ENCODE results near the gene BACE1-AS. TPM values are rescaled to one million over a fixed set of nuclear protein-coding genes. Genes with fewer than 3 reads are reported as not detected.
A peak's percentile ranks its signal among the peaks of the same experiment; 100 is the strongest.

BACE1-AS gene
- total and polyA plus RNA-seq, 2 experiments from 2014 or later, result 10.6 to 19.6 TPM

DNA sequence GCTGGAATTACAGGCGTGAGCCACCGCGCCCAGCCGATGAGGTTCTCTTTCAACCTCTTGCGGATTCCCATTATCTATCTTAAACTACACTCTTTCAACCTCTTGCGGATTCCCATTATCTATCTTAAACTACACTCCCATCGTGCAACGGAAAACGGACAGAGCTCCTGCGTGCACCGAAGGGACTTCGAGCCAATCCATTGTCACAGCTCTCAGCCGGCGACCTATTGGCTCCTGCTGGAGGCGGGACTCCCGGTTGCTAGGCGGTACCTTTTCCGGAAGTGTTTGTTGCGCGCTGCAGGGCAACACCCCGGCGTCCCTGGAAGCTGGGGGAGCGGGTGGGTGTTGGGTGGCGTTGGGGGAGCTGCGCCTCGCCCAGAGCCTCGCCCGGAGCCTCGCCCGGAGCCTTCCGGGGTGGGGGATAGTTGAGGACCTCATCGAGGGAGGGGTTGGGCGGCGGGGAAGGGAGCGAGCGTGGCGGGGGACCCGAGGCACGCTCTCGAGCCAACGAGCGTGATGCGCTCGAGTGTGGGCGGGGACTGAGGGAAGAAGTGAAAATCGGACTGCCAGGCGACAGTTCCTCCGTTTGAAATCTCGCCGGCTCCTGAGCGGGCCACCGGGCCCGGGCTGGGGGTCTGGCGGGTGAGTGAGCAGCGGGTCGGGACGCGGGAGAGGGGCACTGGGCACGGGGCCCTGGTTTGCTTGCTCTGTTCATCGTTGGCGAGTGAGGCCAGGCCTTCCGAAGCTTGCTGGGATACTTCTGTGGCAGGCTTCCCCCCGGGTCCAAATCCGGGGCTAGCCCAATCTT lies 36.6 kb downstream of the BACE1-AS start, which contains the start of gene CEP164:
CEP164 (plus strand) TSS at position 288 of the 808 bp plus-strand sequence. CDS start 10,733 bp downstream, outside the sequence.
- no peaks in the 10 kb centered on the region for H3K9me2 ChIP-seq (ENCODE audit: insufficient read depth)
- no peaks in the 10 kb centered on the region; the same call in 1 of the 2 replicates for H3F3A ChIP-seq (replicated peaks; ENCODE audit: low read depth)
- Mint-ChIP-seq H3K4me1 (no peaks in the 10 kb centered on the region), H3K9me3 (no peaks in the 10 kb centered on the region), H3K27ac (no peak within 1 kb of the TSS), H3K36me3 (ENCODE audit: low read depth) (no peaks in the 10 kb centered on the region), H3K4me3 (no peak within 1 kb of the TSS), H3K27me3 (ENCODE audit: insufficient read depth, low read depth, poor library complexity) (no peaks in the 10 kb centered on the region)
- H3K27me3 ChIP-seq (ENCODE audit: insufficient read depth), result no peaks in the 10 kb centered on the region
- H3K4me3 ChIP-seq, result peak within 1 kb of the TSS; percentile 65
- no peaks in the 10 kb centered on the region for H4K20me1 ChIP-seq (replicated peaks; ENCODE audit: insufficient read depth)
- no peaks in the 10 kb centered on the region for H3K36me3 ChIP-seq (ENCODE audit: insufficient read depth)
- H3K4me1 ChIP-seq (ENCODE audit: insufficient read depth), result peaks cover 5% of the 10 kb centered on the region; the same call in 1 of the 2 replicates
- H3K27ac ChIP-seq (ENCODE audit: low read depth), result no peak within 1 kb of the TSS
- peak within 1 kb of the TSS; percentile 89 for H3K4me2 ChIP-seq
- H3K79me2 ChIP-seq (replicated peaks; ENCODE audit: insufficient read depth), result no peaks in the 10 kb centered on the region
- TF ChIP-seq POLR2AphosphoS5 (IDR thresholded peaks at IDR 0.05; ENCODE audit: low read depth) (peak; percentile 68; the same call in 1 of the 2 replicates), STAT1 (IDR thresholded peaks at IDR 0.05; ENCODE audit: unreplicated experiment) (no peak), ETS1 (IDR thresholded peaks at IDR 0.05) (peak; percentile 80)
- ATAC-seq (peak; percentile 97), DNase-seq (ENCODE audit: low spot score) (peak; percentile 98)
- H2AFZ ChIP-seq, result peak within 1 kb of the TSS; percentile 39

DNA sequence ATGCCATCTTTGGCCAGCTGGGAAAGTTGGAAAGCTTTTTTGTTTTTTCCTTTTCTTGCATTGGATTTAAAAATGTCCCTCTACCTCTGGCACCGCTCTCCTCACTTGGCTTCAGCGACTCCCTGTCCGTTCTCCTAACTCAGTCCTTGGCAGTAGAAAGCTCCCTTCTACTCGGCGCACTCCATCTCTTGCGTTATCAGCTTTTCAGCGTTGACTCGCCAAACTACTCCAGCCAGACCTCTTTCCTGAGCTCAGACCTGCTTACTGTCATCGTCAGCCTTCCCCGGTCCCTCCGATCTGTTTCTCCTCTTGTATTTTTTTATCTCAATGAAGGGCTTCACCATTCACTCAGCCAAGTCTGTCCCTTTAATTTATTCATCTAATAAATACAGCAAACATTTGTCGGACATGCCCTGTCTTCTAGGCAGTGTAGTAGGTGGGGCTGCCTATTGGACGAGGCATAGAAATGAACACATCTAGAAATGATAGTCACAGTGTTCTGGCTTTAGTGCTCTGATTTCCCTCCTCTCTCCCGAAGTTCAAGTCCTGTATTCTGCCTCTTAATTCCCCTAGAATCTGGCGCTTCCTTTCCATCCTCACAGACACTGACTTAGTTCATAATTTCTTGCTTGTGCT lies 37.3 kb downstream of the BACE1-AS start:
- TF ChIP-seq ETS1 (IDR thresholded peaks at IDR 0.05) (no peak), EZH2phosphoT487 (IDR thresholded peaks at IDR 0.05; ENCODE audit: unreplicated experiment) (no peak), ZNF114 (CRISPR knock-in tag; IDR thresholded peaks at IDR 0.05) (no peak), ZNF331 (CRISPR knock-in tag; IDR thresholded peaks at IDR 0.05; ENCODE audit: low read depth) (no peak), EZH2 (IDR thresholded peaks at IDR 0.05; ENCODE audit: low read depth, unreplicated experiment) (no peak), STAT1 (IDR thresholded peaks at IDR 0.05; ENCODE audit: unreplicated experiment) (no peak), CREB1 (CRISPR knock-in tag; IDR thresholded peaks at IDR 0.05; ENCODE audit: low read depth) (no peak), JUNB (IDR thresholded peaks at IDR 0.05; ENCODE audit: unreplicated experiment) (no peak), POLR2AphosphoS5 (IDR thresholded peaks at IDR 0.05; ENCODE audit: low read depth) (no peak)
- peak; percentile 28 for ATAC-seq
- Mint-ChIP-seq H3K4me3 (no peak overlapping the region), H3K27me3 (ENCODE audit: insufficient read depth, low read depth, poor library complexity) (no peaks in the 10 kb centered on the region), H3K36me3 (ENCODE audit: low read depth) (no peaks in the 10 kb centered on the region), H3K27ac (no peak overlapping the region), H3K9me3 (no peaks in the 10 kb centered on the region), H3K4me1 (no peaks in the 10 kb centered on the region)
- Histone ChIP-seq H3K36me3 (ENCODE audit: insufficient read depth) (no peaks in the 10 kb centered on the region), H2AFZ (peak overlapping the region; percentile 39), H3K4me3 (peak overlapping the region; percentile 65), H3K4me2 (peak overlapping the region; percentile 89), H3F3A (replicated peaks; ENCODE audit: low read depth) (no peaks in the 10 kb centered on the region; the same call in 1 of the 2 replicates), H3K27ac (ENCODE audit: low read depth) (no peak overlapping the region), H4K20me1 (replicated peaks; ENCODE audit: insufficient read depth) (no peaks in the 10 kb centered on the region), H3K79me2 (replicated peaks; ENCODE audit: insufficient read depth) (no peaks in the 10 kb centered on the region), H3K27me3 (ENCODE audit: insufficient read depth) (no peaks in the 10 kb centered on the region), H3K9me2 (ENCODE audit: insufficient read depth) (no peaks in the 10 kb centered on the region), H3K4me1 (ENCODE audit: insufficient read depth) (peaks cover 5% of the 10 kb centered on the region; the same call in 1 of the 2 replicates)
- DNase-seq (ENCODE audit: low spot score), result no peak
